ENCODE measurements around the gene RIMBP3B.
"Not testable (repeated sequence)": the region's sequence is repeated elsewhere in the genome, so short reads cannot be mapped to it uniquely, and the experiment has no call there.

DNA sequence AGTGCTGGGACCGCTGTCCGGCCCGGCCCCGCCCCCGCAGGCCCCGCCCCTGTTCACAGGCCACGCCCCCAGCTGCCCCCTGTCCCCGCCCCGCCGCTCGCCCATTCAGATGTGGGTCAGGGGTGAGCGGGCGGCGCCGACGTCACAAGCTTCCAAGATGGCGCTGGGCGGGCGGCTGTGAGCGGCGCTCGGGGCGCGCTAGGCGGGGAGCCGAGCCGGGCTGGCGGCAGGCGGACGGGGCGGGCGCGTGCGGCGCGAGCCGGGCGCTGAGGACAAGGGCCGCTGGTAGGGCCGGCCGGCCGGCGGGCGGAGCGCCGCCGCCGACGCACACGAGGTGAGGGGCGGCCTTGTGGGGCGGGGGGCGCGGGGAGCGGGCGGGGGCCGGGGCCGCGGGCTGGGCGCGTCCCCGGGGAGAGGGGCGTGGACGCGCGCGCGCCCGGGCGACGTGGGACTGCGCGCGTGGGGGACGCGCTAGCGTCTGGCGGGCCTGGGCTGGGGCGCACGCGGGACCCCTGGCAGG is 33.7 kb downstream of the RIMBP3B start, which contains the start of gene HIC2:
- TF ChIP-seq, protein P1, sequence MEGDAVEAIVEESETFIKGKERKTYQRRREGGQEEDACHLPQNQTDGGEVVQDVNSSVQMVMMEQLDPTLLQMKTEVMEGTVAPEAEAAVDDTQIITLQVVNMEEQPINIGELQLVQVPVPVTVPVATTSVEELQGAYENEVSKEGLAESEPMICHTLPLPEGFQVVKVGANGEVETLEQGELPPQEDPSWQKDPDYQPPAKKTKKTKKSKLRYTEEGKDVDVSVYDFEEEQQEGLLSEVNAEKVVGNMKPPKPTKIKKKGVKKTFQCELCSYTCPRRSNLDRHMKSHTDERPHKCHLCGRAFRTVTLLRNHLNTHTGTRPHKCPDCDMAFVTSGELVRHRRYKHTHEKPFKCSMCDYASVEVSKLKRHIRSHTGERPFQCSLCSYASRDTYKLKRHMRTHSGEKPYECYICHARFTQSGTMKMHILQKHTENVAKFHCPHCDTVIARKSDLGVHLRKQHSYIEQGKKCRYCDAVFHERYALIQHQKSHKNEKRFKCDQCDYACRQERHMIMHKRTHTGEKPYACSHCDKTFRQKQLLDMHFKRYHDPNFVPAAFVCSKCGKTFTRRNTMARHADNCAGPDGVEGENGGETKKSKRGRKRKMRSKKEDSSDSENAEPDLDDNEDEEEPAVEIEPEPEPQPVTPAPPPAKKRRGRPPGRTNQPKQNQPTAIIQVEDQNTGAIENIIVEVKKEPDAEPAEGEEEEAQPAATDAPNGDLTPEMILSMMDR (IDR thresholded peaks at IDR 0.05): not testable (repeated sequence)
- TF ChIP-seq POLR2A (IDR thresholded peaks at IDR 0.05): not testable (repeated sequence)

Data from heart left ventricle (tissue), 13 donors.